ENCODE results near the gene PISD. TPM values are rescaled to one million over a fixed set of nuclear protein-coding genes. Genes with fewer than 3 reads are reported as not detected.
"Not testable (repeated sequence)": the region's sequence is repeated elsewhere in the genome, so short reads cannot be mapped to it uniquely, and the experiment has no call there.

The PISD gene
- total RNA-seq, 1 donor from 2014 or later: 18.1 TPM

DNA sequence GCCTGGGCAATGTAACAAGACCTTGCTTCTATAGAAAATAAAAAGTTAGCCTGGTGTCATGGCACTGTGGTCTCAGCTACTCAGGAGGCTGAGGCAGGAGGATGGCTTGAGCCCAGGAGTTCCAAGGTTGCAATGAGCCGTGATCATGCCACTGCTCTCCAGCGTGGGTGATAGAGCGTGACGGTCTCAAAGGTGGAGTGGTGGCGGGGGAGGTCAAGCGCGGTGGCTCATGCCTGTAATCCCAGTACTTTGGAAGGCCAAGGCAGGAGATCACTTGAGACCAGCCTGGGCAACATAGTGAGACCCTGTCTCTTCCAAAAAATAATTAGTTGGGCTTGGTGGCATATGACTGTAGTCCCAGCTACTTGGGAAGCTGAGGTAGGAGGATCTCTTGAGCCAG is 16.7 kb upstream of the PISD start:
- no peak for DNase-seq (ENCODE audit: low spot score)
- Mint-ChIP-seq H3K36me3 (no peaks in the 10 kb centered on the region), H3K4me3 (no peak overlapping the region), H3K4me1 (no peaks in the 10 kb centered on the region), H3K27ac (peak overlapping the region; percentile 54), H3K27me3 (ENCODE audit: insufficient read depth, low read depth) (no peaks in the 10 kb centered on the region), H3K9me3 (no peaks in the 10 kb centered on the region)
- no peak overlapping the region for H3K4me2 ChIP-seq
- no peaks in the 10 kb centered on the region for H4K20me1 ChIP-seq (ENCODE audit: low read depth)
- no peaks in the 10 kb centered on the region for H3K36me3 ChIP-seq
- H3K79me2 ChIP-seq (ENCODE audit: low read depth): no peaks in the 10 kb centered on the region
- no peaks in the 10 kb centered on the region for H3K9me3 ChIP-seq (ENCODE audit: low read depth)
- H3F3A ChIP-seq (ENCODE audit: low read depth): peaks cover 24% of the 10 kb centered on the region
- no peaks in the 10 kb centered on the region for H3K4me1 ChIP-seq
- H3K27me3 ChIP-seq: no peaks in the 10 kb centered on the region
- no peak overlapping the region for H3K4me3 ChIP-seq
- H3K9ac ChIP-seq: no peak overlapping the region
- no peak overlapping the region for H3K27ac ChIP-seq
- no peak overlapping the region for H2AFZ ChIP-seq (replicated peaks)
- TF ChIP-seq EZH2 (IDR thresholded peaks at IDR 0.05) (no peak), EZH2phosphoT487 (IDR thresholded peaks at IDR 0.05) (no peak)
- TF ChIP-seq, protein P1, sequence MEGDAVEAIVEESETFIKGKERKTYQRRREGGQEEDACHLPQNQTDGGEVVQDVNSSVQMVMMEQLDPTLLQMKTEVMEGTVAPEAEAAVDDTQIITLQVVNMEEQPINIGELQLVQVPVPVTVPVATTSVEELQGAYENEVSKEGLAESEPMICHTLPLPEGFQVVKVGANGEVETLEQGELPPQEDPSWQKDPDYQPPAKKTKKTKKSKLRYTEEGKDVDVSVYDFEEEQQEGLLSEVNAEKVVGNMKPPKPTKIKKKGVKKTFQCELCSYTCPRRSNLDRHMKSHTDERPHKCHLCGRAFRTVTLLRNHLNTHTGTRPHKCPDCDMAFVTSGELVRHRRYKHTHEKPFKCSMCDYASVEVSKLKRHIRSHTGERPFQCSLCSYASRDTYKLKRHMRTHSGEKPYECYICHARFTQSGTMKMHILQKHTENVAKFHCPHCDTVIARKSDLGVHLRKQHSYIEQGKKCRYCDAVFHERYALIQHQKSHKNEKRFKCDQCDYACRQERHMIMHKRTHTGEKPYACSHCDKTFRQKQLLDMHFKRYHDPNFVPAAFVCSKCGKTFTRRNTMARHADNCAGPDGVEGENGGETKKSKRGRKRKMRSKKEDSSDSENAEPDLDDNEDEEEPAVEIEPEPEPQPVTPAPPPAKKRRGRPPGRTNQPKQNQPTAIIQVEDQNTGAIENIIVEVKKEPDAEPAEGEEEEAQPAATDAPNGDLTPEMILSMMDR (IDR thresholded peaks at IDR 0.05): no peak

DNA sequence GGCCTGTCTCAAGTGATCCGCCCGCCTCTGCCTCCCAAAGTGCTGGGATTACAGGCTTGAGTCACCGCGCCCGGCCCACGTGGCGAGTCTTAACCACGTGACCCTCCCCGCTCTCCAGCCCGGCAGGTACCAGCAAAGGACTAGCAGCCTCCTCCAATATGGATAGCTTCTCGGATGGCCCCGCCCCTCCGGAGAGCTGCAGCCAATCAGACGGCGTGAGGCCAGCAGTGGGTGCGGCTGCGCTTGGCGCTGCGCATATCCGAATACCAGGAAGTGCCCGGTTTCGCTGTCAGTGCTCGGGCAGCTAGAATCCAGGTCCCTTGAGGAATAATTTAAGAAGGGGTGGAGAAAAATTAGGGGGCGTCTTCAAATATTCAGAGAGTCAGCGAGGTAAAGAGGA is 14.7 kb upstream of the PISD start:
- Histone ChIP-seq H3K36me3 (no peaks in the 10 kb centered on the region), H3K4me3 (peak overlapping the region; percentile 35), H3K79me2 (ENCODE audit: low read depth) (no peaks in the 10 kb centered on the region), H3K27me3 (no peaks in the 10 kb centered on the region), H3F3A (ENCODE audit: low read depth) (peaks cover 21% of the 10 kb centered on the region), H3K4me1 (no peaks in the 10 kb centered on the region), H3K27ac (no peak overlapping the region), H2AFZ (replicated peaks) (peak overlapping the region; percentile 89), H3K9me3 (ENCODE audit: low read depth) (no peaks in the 10 kb centered on the region), H4K20me1 (ENCODE audit: low read depth) (no peaks in the 10 kb centered on the region), H3K9ac (no peak overlapping the region), H3K4me2 (peak overlapping the region; percentile 75)
- H3K9me3 Mint-ChIP-seq: no peaks in the 10 kb centered on the region
- no peaks in the 10 kb centered on the region for H3K4me1 Mint-ChIP-seq
- peak; percentile 89 for DNase-seq (ENCODE audit: low spot score)
- no peaks in the 10 kb centered on the region for H3K27me3 Mint-ChIP-seq (ENCODE audit: insufficient read depth, low read depth)
- TF ChIP-seq, protein P1 (IDR thresholded peaks at IDR 0.05): no peak
- no peak for TF ChIP-seq EZH2phosphoT487 (IDR thresholded peaks at IDR 0.05)
- TF ChIP-seq EZH2 (IDR thresholded peaks at IDR 0.05): no peak
- H3K4me3 Mint-ChIP-seq: peak overlapping the region; percentile 47
- H3K27ac Mint-ChIP-seq: no peak overlapping the region
- no peaks in the 10 kb centered on the region for H3K36me3 Mint-ChIP-seq

DNA sequence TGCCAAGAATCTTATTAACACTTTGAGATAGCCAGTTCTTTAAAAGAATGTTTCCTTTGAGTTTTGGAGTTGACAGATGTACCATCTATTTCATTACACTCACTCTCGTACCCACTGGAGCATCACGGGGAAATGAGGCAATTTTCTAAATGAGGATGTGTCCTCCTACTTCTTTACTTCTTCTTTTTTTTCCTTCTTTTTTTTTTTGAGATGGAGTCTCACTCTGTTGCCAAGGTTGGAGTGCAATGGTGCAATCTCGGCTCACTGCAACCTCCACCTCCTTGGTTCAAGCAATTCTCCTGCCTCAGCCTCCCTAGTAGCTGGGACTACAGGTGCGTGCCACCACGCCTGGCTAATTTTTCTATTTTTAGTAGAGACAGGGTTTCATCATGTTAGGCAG is 12.2 kb upstream of the PISD start:
- H3K4me3 ChIP-seq; H3K9ac ChIP-seq; H3K79me2 ChIP-seq (ENCODE audit: low read depth); DNase-seq (ENCODE audit: low spot score); H3K27ac ChIP-seq; H3K27me3 Mint-ChIP-seq (ENCODE audit: insufficient read depth, low read depth); H3K9me3 ChIP-seq (ENCODE audit: low read depth); H3K36me3 ChIP-seq; H3K4me2 ChIP-seq; H4K20me1 ChIP-seq (ENCODE audit: low read depth); H3K4me1 ChIP-seq; H2AFZ ChIP-seq (replicated peaks); H3K9me3 Mint-ChIP-seq; H3K4me3 Mint-ChIP-seq; H3F3A ChIP-seq (ENCODE audit: low read depth); H3K4me1 Mint-ChIP-seq; H3K27me3 ChIP-seq; H3K36me3 Mint-ChIP-seq; H3K27ac Mint-ChIP-seq: not testable (repeated sequence)

DNA sequence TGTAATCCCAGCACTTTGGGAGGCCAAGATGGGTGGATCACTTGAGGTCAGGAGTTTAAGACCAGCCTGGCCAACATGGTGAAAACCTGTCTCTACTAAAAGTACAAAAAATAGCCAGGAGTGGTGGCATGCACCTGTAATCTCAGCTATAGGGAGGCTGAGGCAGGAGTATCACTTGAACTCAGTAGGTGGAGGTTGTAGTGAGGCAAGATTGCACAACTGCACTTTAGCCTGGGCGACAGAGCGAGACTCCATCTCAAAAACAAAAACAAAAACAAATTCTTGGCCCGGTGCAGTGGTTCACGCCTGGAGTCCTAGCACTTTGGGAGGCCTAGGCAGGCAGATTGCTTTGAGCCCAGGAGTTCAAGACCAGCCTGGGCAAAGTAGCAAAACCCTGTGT is 6.8 kb upstream of the PISD start:
- not testable (repeated sequence) for H3K9me3 Mint-ChIP-seq; H3K4me3 Mint-ChIP-seq; DNase-seq (ENCODE audit: low spot score); H3K79me2 ChIP-seq (ENCODE audit: low read depth); H3K27me3 Mint-ChIP-seq (ENCODE audit: insufficient read depth, low read depth); H3K9me3 ChIP-seq (ENCODE audit: low read depth); H3K4me3 ChIP-seq; H3K9ac ChIP-seq; H3K27ac Mint-ChIP-seq; H3K27me3 ChIP-seq; H2AFZ ChIP-seq (replicated peaks); H3K36me3 Mint-ChIP-seq; H3F3A ChIP-seq (ENCODE audit: low read depth); H4K20me1 ChIP-seq (ENCODE audit: low read depth); H3K4me1 ChIP-seq; H3K27ac ChIP-seq; H3K4me2 ChIP-seq; H3K36me3 ChIP-seq; H3K4me1 Mint-ChIP-seq

Data from neural progenitor cell (in vitro differentiated cells).